GM18505 (cell line): ENCODE measurements around the gene CADPS.

Source experiments
- ATAC-seq: cut with Tn5 transposase; IDR thresholded peaks from one replicate; pipeline ENCODE4 v1.9.1; 2021; ENCODE audit not compliant: unreplicated experiment
- POLR2A ChIP-seq: IDR thresholded peaks from 4 replicates; pipeline ENCODE4 v1.6.1; 2011; ENCODE audit warnings: borderline replicate concordance; ENCODE audit not compliant: insufficient read depth, insufficient read length; ENCODE audit errors: extremely low read depth

Gene CADPS

DNA sequence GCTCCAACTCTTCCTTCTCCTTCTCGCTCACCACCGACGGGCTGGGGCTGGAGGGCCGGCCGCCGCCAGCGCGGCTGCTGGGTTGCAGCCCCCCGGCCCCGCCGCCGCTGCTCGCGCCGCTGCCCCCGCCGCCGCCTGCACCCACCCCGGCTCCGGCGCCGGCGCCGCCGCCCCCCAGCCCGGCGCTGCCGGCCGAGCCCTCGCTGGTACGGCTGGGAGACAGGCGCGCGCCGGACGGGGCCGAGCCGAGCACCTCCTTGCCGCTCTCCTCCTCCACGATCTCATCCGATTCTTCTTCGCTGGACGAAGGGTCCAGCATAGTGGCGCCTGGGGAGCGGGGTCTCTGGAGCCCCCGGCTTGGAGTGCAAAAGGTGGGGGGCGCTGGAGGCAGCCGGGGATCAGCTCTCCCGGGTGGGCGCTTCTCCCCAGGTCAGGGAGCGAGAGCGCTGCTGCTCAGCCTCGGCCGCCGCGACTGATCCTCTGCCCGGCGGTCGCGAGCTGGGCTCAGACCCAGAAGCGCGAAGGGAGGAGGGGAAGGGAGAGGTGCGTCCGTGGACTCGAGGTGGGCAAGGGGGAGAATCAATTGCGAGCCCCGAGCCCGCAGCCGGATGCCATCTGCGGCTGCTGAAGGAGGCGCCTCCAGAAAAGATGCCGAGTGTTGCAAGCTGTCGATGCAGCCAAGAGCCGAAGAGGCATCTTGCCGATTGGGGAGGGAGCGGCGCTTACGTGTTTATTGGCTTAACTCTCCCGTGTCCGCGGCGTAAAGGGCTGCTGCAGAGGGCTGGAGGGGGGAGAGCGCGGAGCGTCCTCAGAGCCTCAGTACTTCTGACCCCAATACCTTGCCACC lies at the start of gene CADPS:
Gene CADPS, minus strand, starts transcription at position 706 of the 847 bp plus-strand sequence. Its CDS starts 387 bp downstream, at position 319.
- no peak for ATAC-seq
- no peak for TF ChIP-seq POLR2A

- no peak for TF ChIP-seq POLR2A
- ATAC-seq = no peak
Measured at GRCh38 chr3:62923066-62923465, 47.9 kb upstream of the CADPS start.

GRCh38 chr3:62922326-62922725 lies 47.1 kb upstream of the CADPS start:
- no peak for TF ChIP-seq POLR2A
- ATAC-seq = no peak

GRCh38 chr3:62920466-62920784 lies 45.2 kb upstream of the CADPS start:
- no peak for ATAC-seq
- TF ChIP-seq POLR2A = no peak

DNA sequence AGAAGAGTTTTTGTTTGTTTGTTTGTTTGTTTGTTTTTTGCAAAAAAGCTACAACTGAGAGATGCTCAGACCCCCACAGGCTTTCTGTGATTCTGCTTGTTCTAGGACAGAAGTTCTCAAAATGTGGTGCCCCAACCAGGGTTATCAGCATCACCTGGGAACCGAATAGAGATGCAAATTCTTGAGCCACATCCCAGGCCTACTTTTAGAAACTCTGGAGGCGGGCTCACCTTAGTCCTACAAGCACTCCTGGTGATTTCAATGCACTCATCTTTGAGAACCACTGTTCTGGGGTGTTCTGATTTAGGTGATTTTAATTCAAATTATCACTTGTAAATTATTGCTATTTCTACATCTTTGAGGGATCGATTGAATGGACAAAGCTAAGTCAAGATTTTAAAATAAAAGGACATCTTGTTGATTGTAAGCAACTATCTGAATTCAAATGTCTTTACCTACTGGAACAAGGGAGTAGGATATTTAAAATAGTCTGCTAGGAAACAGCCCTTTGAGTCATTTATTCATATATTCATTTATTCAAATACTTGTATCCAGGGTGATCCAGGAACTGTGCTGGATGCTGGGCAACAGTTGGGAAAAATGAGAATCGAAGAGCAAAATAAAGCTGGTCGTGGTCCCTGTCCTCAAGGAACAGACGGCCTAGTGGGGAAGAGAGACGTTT lies 44.7 kb upstream of the CADPS start:
- no peak for TF ChIP-seq POLR2A
- no peak for ATAC-seq

- ATAC-seq = no peak
Measured at GRCh38 chr3:62918777-62919176, 43.6 kb upstream of the CADPS start.

GRCh38 chr3:62918131-62918530 lies 42.9 kb upstream of the CADPS start:
- TF ChIP-seq POLR2A = no peak
- no peak for ATAC-seq

More at GRCh38 chr3:62918777-62919176, 43.6 kb upstream of the CADPS start:
- no peak for TF ChIP-seq POLR2A

GRCh38 chr3:62911526-62911925 lies 36.3 kb upstream of the CADPS start:
- TF ChIP-seq POLR2A = no peak
- no peak for ATAC-seq

GRCh38 chr3:62905331-62905730 lies 30.1 kb upstream of the CADPS start:
- TF ChIP-seq POLR2A = no peak
- no peak for ATAC-seq

DNA sequence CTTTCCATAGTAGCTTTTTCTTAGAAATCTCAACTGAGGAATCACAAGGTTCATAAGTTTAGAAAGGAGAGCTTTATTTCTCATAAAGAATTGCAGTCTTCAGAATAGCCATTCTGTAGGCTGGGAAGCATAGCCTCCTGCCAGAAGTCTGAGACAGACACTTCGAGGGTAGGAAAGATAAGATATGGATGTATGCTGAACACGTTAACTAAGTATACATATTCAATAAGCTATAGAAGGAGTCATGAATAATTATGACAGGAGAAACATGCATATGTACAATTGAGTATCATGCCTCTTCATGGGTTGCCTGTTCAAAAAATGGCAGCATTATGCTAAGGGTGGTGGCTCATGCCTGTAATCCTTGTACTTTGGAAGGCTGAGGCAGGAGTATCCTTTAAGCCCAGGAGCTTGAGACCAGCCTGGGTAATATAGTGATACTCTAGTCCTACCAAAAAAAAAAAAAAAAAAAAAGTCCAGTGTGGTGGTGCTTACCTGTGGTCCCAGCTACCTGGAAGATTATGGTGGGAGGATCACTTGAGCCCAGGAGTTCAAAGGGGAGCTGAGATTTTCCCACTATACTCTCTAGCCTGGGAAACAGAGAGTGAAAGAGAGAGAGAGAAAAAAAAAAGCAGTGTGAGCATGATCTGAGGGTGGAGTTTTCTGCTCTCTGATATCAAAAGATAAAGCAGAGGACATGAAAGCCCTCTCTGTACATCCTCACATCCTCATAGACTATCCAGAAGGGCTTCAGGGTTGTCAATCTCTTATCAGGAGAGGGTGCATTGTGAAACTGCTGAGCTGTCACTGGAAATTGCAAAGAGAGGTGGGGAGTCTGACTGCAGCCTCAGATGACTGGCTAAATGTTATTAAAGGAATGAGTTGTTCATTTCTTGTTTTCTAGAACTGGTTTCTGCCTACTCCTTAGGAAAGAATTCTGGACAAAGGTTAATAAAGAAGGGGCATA lies 23.6 kb upstream of the CADPS start:
- TF ChIP-seq POLR2A = no peak
- no peak for ATAC-seq

DNA sequence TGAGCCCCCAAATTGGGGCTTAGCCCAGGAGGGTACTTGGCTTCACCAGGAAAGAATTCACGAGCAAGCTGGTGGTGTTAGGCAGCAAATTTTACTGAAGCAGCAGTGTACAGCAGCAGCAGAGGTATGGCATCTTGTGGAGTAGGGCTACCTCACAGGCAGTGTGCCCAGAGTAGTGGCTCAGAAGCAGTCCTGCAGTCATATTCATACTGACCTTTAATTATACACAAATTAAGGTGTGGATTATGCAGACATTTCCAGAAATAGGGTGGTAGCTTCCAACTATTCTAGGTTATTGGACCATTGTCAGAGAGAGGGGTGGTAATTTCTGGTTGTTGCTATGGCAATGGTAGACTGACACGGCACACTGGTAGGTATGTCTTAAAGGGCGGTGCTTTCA lies 20.7 kb upstream of the CADPS start:
- ATAC-seq = no peak
- TF ChIP-seq POLR2A = no peak

DNA sequence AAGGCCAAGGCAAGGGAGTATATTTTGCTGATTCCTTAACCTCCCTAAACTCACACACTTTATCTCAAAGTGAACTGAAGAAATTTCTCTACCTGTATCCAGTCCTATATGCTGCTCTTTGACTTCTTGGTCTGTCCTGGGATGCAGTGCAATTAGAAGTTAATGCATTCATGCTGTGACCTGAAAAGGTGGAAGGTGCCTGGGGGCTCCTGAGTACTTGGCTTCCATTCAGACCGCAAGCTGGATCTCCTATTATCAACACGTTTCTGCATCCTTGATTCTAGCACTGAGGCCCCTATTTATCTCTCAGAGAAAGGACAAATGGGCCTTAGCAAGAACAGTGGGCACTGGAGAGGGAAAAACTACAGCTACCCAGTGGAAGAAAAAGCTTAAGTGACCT lies 17.7 kb upstream of the CADPS start:
- TF ChIP-seq POLR2A = no peak
- ATAC-seq = no peak

DNA sequence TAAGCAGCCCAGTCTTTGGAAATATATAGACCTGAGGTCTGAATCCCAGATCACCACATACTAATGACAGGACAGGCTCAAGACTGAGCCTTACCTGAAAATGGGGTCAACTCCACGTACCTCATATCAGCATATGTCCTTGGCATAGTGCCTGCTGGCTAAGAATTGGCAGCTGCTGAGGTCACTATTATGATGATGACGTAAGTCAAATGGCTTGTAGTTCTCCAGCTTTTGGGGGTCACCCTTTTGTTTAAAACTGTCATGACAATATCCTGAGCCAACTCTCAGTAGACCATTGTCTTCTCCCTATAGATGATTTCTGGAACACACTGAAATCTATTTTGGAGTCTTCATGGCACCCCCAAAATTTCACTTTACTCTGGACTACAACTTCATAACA lies 16.8 kb upstream of the CADPS start:
- no peak for TF ChIP-seq POLR2A
- ATAC-seq = no peak
